Measurements from ENCODE around the gene POU2F2. TPM values are rescaled to one million over a fixed set of nuclear protein-coding genes. Genes with fewer than 3 reads are reported as not detected.

Gene POU2F2
- total RNA-seq, 1 experiment from 2014 or later = 6.0 TPM

DNA sequence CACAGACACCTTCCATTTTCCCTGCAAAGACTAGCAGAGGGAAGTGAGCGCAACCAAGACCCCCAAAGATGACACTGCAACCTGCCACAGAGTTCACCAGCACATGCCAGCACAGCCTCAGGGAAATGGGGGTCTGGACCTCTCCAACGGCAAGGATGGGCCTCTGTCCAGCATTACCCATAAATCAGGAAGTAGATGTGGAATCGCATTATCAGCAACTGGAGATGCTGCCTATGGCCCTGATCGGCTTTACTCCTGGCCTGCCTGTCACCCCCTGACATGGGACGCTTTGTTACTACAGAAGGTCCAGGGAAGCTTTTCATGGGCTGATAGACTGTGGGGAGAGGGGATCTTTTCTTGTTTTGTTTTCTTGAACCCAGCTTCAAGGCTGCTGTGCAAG is 41.4 kb upstream of the POU2F2 start (continued):
- TF ChIP-seq, protein P1, sequence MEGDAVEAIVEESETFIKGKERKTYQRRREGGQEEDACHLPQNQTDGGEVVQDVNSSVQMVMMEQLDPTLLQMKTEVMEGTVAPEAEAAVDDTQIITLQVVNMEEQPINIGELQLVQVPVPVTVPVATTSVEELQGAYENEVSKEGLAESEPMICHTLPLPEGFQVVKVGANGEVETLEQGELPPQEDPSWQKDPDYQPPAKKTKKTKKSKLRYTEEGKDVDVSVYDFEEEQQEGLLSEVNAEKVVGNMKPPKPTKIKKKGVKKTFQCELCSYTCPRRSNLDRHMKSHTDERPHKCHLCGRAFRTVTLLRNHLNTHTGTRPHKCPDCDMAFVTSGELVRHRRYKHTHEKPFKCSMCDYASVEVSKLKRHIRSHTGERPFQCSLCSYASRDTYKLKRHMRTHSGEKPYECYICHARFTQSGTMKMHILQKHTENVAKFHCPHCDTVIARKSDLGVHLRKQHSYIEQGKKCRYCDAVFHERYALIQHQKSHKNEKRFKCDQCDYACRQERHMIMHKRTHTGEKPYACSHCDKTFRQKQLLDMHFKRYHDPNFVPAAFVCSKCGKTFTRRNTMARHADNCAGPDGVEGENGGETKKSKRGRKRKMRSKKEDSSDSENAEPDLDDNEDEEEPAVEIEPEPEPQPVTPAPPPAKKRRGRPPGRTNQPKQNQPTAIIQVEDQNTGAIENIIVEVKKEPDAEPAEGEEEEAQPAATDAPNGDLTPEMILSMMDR (IDR thresholded peaks at IDR 0.05) = no peak
- TF ChIP-seq NFE2L1 (CRISPR knock-in tag; IDR thresholded peaks at IDR 0.05) (no peak), NFYB (CRISPR knock-in tag; conservative IDR thresholded peaks at IDR 0.05; ENCODE audit: low read depth) (no peak), TEAD1 (CRISPR knock-in tag; IDR thresholded peaks at IDR 0.05) (no peak), RORB (CRISPR knock-in tag; IDR thresholded peaks at IDR 0.05) (no peak), JUN (CRISPR knock-in tag; IDR thresholded peaks at IDR 0.05) (no peak), NR1H2 (CRISPR knock-in tag; IDR thresholded peaks at IDR 0.05) (no peak), SP1 (CRISPR knock-in tag; conservative IDR thresholded peaks at IDR 0.05) (no peak), GTF2I (CRISPR knock-in tag; conservative IDR thresholded peaks at IDR 0.05) (no peak), CREM (CRISPR knock-in tag; IDR thresholded peaks at IDR 0.05) (no peak)
- TF ChIP-seq, protein P2, sequence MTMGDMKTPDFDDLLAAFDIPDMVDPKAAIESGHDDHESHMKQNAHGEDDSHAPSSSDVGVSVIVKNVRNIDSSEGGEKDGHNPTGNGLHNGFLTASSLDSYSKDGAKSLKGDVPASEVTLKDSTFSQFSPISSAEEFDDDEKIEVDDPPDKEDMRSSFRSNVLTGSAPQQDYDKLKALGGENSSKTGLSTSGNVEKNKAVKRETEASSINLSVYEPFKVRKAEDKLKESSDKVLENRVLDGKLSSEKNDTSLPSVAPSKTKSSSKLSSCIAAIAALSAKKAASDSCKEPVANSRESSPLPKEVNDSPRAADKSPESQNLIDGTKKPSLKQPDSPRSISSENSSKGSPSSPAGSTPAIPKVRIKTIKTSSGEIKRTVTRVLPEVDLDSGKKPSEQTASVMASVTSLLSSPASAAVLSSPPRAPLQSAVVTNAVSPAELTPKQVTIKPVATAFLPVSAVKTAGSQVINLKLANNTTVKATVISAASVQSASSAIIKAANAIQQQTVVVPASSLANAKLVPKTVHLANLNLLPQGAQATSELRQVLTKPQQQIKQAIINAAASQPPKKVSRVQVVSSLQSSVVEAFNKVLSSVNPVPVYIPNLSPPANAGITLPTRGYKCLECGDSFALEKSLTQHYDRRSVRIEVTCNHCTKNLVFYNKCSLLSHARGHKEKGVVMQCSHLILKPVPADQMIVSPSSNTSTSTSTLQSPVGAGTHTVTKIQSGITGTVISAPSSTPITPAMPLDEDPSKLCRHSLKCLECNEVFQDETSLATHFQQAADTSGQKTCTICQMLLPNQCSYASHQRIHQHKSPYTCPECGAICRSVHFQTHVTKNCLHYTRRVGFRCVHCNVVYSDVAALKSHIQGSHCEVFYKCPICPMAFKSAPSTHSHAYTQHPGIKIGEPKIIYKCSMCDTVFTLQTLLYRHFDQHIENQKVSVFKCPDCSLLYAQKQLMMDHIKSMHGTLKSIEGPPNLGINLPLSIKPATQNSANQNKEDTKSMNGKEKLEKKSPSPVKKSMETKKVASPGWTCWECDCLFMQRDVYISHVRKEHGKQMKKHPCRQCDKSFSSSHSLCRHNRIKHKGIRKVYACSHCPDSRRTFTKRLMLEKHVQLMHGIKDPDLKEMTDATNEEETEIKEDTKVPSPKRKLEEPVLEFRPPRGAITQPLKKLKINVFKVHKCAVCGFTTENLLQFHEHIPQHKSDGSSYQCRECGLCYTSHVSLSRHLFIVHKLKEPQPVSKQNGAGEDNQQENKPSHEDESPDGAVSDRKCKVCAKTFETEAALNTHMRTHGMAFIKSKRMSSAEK (CRISPR knock-in tag; IDR thresholded peaks at IDR 0.05; ENCODE audit: borderline replicate concordance) = no peak
- TF ChIP-seq, protein P3, sequence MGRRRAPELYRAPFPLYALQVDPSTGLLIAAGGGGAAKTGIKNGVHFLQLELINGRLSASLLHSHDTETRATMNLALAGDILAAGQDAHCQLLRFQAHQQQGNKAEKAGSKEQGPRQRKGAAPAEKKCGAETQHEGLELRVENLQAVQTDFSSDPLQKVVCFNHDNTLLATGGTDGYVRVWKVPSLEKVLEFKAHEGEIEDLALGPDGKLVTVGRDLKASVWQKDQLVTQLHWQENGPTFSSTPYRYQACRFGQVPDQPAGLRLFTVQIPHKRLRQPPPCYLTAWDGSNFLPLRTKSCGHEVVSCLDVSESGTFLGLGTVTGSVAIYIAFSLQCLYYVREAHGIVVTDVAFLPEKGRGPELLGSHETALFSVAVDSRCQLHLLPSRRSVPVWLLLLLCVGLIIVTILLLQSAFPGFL (CRISPR knock-in tag; IDR thresholded peaks at IDR 0.05; ENCODE audit: borderline replicate concordance) = no peak

DNA sequence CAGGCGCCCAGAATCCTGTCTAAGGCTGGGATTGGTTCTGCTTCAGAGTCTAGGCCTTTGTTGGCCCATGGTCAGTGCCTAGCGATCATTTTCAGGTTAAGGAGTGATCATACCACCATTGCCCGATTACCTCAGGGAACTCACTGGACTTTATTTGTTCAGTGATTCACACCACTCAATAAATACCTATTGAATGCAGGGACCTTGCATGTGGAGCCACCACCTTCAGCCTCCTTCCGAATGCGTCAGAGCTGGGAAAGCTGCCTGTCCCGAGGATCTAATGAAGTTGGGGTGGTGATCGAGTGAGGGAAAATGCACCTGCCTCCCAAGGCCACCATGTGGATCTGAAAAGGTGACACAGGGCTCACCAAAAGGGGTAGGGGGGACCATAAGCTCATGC is 40.0 kb upstream of the POU2F2 start:
- ATAC-seq (no peak), DNase-seq (ENCODE audit: low spot score) (no peak)
- peaks cover 18% of the 10 kb centered on the region for H3K4me1 Mint-ChIP-seq
- ChIA-PET POLR2A (no interaction called here), CTCF (interaction anchor here (1.3 kb wide), 2 partner anchors 39 to 43 kb away, joined by 3 to 5 read pairs; no protein-coding TSS in a partner anchor)
- H3K27ac Mint-ChIP-seq = no peak overlapping the region
- H3K4me3 Mint-ChIP-seq = no peak overlapping the region
- H3K36me3 Mint-ChIP-seq = no peaks in the 10 kb centered on the region
- H3K9me3 Mint-ChIP-seq = no peaks in the 10 kb centered on the region
- peaks cover 40% of the 10 kb centered on the region for H3K27me3 Mint-ChIP-seq (ENCODE audit: low read depth)
- TF ChIP-seq, protein P4, sequence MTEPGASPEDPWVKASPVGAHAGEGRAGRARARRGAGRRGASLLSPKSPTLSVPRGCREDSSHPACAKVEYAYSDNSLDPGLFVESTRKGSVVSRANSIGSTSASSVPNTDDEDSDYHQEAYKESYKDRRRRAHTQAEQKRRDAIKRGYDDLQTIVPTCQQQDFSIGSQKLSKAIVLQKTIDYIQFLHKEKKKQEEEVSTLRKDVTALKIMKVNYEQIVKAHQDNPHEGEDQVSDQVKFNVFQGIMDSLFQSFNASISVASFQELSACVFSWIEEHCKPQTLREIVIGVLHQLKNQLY (CRISPR knock-in tag; IDR thresholded peaks at IDR 0.05) = no peak
- TF ChIP-seq, protein P1 (IDR thresholded peaks at IDR 0.05) = no peak
- TF ChIP-seq ZNF232 (CRISPR knock-in tag; IDR thresholded peaks at IDR 0.05) (no peak), ZNF317 (CRISPR knock-in tag; IDR thresholded peaks at IDR 0.05; ENCODE audit: borderline replicate concordance, low read depth) (no peak), KAT7 (CRISPR knock-in tag; IDR thresholded peaks at IDR 0.05; ENCODE audit: borderline replicate concordance) (no peak), ELF4 (CRISPR knock-in tag; IDR thresholded peaks at IDR 0.05; ENCODE audit: low read depth) (no peak), IRF2 (CRISPR knock-in tag; IDR thresholded peaks at IDR 0.05; ENCODE audit: borderline replicate concordance, low read depth) (no peak), NR3C1 (CRISPR knock-in tag; conservative IDR thresholded peaks at IDR 0.05; ENCODE audit: low read depth) (no peak)
- TF ChIP-seq, protein P5, sequence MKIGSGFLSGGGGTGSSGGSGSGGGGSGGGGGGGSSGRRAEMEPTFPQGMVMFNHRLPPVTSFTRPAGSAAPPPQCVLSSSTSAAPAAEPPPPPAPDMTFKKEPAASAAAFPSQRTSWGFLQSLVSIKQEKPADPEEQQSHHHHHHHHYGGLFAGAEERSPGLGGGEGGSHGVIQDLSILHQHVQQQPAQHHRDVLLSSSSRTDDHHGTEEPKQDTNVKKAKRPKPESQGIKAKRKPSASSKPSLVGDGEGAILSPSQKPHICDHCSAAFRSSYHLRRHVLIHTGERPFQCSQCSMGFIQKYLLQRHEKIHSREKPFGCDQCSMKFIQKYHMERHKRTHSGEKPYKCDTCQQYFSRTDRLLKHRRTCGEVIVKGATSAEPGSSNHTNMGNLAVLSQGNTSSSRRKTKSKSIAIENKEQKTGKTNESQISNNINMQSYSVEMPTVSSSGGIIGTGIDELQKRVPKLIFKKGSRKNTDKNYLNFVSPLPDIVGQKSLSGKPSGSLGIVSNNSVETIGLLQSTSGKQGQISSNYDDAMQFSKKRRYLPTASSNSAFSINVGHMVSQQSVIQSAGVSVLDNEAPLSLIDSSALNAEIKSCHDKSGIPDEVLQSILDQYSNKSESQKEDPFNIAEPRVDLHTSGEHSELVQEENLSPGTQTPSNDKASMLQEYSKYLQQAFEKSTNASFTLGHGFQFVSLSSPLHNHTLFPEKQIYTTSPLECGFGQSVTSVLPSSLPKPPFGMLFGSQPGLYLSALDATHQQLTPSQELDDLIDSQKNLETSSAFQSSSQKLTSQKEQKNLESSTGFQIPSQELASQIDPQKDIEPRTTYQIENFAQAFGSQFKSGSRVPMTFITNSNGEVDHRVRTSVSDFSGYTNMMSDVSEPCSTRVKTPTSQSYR (CRISPR knock-in tag; IDR thresholded peaks at IDR 0.05) = no peak
- TF ChIP-seq, protein P6, sequence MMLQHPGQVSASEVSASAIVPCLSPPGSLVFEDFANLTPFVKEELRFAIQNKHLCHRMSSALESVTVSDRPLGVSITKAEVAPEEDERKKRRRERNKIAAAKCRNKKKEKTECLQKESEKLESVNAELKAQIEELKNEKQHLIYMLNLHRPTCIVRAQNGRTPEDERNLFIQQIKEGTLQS (CRISPR knock-in tag; conservative IDR thresholded peaks at IDR 0.05) = no peak
- TF ChIP-seq, protein P7, sequence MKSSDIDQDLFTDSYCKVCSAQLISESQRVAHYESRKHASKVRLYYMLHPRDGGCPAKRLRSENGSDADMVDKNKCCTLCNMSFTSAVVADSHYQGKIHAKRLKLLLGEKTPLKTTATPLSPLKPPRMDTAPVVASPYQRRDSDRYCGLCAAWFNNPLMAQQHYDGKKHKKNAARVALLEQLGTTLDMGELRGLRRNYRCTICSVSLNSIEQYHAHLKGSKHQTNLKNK (CRISPR knock-in tag; IDR thresholded peaks at IDR 0.05) = no peak

Data from WTC11 (cell line).